GM19328 (cell line): ENCODE results near the gene PTPRG.

Experiments used
- ATAC-seq: cut with Tn5 transposase; IDR thresholded peaks from one replicate; pipeline ENCODE4 v1.9.1; 2021; ENCODE audit warnings: mild to moderate bottlenecking, moderate library complexity; ENCODE audit not compliant: unreplicated experiment

Gene PTPRG

DNA sequence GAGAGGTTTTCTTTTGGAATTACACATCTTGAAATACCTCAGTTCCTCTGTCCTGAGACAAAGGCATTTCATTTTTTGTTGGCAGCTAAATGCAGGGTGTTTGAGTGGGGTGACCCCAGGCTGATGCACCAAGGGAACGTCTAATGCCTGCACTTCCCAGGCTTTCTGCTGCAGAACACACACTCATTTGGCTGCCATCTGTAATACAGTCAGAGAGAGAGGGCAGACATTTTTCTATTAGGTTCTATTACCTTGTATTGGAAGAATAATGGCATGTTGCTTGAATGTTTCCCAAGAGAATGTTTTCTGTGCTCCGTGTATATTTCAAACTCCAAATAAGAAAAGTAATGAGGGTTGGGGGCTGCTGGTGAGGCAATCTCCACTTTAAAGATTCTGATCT, 87.1 kb downstream of the PTPRG start:
- ATAC-seq, result no peak

DNA sequence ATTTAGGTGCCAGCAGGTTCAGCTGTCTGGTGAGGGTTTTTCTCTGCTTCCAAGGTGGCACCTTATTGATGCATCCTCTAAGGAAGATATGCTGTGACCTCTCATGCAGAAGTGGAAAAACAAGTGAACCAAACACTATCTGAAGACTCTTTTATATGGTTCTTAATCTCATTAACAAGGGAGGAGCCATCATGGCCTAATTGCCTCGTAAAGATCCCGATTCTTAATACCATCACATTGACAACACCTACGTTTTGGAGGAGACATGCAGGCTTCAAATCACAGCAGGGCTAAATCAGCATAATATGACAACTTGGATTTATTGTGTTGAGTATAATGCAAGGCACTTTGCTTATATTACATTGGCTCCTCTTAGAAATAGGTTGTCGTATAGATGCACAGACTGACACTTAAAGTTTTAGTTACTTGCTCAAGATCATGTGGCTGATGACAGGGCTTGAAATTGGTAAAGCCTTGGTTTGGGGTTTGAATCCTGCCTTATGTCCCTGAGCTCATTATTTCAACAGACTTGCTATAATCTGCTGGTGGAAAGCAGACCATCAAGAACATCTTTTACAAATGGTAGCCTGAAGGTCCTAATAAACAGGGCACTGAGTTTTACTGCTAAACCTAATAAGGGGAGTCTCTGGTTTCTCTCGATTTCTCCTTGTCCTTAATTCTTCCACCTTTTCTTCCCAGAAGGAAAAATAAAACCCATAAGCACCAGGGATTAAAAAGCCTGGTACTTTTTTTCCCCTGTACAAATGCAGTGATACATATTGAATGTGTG, 88.2 kb downstream of the PTPRG start:
- ATAC-seq, result no peak

DNA sequence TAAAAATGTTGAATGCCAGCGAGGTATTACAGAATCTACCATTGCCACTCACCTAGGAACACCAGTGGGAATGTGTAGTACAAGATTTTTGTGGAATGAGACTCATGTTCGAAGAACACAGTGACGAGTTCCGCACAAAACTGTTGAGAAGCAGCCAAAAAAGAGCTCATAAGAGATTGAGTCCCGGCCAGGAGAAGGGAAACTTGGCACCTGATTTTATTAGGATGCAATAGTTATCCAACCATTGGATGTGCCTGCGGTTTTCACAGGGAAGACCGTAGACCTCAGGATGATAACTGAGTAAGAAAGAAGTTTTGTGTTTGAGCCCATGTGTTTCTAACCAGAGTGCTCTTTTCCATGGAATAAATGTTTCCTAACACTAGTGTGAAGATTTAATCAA, 88.9 kb downstream of the PTPRG start:
- ATAC-seq, result no peak

DNA sequence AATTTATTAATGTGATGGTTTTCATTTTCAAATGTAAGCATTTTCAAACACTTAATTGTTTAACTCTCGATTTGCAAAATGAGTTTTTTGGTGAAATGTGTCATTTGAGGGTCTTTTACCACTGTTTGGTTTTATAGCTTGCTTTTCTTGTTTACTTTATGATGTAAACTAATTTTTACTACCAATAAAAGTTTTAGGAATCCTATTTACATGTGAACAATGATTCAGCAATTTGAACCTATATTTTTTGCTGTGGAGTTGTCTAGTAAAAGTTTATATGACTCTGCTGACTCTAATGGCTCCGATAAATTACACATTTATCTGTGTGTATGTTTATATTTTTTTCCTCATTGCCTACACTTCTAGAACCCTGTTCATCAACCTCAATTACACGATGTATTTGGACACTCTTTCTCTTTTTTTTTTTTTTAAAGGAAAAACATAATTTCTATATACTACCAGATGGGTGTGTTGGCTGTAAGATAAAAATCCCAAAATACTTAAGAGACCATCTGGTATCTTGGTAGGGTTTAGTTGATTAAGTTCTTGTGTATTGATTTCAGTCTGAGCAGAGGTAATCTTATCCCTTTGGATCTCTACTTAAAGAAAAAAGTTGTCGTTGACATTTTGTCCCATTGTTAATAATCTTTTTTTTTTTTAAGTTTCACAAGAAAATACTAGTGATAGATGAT, 89.5 kb downstream of the PTPRG start:
- ATAC-seq, result no peak

DNA sequence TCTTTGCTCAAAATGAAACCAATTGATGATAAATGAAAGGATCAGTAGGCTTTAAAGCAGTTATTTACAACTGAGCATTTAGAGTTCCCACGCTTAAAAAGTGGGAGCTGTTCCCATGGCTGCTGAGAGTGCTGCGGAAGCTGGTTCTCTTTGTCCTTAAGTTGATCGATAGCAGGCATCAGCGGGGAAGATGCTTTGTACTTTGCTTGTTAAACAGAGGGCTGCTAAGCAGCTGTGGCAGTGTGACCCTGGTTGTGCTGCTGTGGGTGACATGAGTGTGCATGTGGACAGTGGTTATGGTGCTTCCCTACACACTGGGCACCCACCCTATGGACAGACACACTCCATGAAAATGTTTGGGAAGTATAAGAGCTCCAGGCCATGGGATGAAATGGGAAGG, 96.3 kb downstream of the PTPRG start:
- ATAC-seq, result no peak

DNA sequence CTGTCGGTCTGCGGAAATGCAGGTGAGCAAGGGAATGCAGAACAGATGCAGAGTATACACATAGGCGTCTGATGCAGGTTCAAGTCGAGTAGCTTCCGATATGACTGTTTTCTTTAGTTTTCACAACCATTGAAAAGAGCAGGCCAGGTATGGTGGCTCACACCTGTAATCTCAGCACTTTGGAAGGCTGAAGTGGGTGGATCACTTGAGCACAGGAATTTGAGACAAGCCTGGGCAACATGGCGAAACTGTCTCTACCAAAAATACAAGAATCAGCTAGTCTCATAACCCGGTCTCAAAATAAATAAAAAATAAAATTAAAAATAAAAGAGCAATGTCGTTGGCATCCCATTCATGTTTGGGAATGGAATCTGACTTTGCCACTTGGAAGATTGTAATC, 101.5 kb downstream of the PTPRG start:
- ATAC-seq, result no peak

DNA sequence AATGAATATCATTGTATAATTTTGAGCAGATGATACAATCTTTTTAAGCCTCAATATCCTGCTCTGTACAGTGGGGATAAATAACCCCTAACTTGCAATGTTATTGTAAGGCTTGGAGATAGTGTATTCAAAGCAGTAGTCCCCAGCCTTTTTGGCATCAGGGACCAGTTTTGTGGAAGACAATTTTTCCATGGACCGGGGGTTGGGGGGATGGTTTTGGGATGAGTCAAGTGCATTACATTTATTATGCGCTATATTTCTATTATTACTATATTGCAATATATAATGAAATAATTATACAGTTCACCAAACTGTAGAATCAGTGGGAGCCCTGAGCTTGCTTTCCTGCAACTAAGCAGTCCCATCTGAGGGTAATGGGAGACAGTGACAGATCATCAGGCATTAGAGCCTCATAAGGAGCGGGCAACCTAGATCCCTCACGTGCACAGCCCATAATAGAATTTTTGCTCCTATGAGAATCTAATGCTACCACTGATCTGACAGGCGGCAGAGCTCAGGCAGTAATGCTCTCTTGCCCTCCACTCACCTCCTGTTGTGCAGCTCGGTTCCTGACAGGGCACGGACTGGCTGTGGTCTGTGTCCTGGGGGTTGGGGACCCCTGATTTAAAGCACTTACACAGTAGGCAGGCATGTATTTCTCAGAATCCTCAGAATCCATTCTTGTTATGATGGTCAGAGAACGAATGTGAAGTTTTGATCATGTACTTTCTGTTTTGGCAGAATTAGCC, 102.2 kb downstream of the PTPRG start:
- ATAC-seq, result no peak

DNA sequence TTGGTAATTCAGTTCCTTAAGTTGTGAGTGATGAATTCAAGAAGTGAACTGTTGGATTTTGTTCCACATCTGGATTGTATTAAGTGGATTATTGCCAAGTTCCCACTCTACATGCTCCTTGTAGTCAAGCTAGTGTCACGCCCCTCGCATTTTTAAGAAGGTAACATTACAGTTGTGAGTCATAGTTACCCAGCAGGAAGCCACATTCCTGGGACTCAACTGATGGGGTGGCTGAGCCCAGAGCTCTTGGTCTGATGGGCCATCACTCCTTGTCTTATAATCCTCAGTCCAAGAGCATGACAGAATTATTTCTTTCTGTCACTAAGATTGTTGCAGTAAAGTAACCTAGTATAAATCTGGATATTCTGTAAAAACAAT, 102.7 kb downstream of the PTPRG start:
- no peak for ATAC-seq

DNA sequence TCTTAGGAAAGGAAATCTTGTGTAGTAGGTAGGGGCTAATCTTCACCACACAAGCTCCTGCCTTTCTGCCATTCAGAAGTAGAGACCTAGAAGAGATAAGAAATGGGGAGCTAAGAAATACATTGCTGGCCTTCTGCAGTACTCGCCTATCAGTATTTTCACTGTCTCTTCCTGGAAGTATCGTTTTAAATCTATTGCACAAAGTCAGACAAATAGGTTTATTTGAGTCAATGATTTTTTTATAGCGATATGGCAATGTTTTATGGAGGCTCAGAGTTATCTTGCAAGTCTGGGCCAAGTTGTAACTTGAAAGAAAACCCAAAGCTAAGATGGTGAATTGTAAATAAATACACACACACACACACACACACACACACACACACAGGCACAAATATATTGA, 103.8 kb downstream of the PTPRG start:
- no peak for ATAC-seq

DNA sequence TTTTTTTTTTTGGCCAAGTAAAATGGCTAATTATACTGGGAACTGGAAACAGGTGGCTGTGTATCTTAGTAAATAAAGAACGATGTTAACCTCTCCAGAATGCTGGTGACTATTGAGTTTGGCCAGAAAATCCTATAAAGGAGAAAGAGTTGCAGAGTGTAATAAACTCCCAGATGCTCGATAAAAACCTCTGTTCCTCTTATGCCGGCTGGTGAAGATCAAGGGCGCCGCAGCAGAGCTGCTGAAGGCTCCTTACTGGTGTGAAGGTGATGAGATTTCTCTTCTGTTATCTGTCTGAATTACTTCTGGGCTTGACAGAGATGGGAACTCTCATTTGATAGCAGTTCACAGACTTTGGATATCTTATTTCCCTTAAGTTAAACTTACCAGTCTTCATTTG, 104.6 kb downstream of the PTPRG start:
- ATAC-seq, result no peak

DNA sequence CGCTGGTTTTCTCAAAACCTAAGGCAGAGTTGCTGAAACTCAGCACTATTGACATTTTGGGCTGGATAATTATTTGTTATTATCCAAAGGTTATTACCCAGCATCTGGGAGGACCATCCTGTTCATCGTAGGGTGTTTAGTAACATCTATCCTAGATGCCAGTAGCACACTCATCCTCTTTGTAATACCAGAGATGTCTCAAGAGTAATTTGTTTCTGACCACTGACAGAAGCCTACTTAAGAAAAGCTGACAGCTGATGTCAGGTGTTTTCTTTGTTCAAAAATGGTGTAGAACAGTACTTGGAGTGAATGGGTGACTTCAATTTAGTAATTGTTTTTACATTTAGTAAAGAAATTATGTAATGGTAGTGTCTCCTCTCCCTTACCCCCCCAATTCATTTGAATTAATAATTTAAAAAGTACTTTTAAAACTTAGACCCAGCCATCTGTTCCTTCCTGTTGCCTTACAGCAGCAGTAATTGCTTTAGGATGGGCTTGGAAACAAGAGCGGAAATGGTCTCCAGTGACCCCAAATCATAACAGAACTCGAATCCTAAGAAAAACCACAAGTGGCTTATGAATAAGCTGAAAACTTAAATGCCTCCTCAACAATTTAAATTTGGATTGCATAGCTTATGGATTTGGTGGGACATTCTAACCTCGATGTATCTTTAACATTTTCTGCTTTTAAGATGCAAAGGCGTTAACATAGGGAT, 105.4 kb downstream of the PTPRG start:
- ATAC-seq, result no peak

DNA sequence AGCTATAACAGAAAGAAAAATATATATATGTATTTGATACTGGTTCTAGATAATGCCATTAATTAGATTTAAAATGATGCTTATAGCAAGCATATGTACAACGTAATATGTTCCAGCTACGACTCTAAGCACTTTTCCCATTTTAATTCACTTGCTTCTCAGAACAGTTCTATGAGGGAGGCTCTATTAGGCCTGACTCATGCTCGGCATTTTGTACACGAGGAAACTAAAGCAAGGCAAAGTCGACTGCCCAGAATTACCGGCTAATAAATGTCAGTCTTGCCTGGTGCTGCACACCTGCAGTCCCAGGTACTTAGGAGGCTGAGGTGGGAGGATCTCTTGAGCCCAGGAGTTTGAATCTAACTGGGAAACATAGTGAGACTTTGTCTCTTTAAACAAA, 106.0 kb downstream of the PTPRG start:
- no peak for ATAC-seq

DNA sequence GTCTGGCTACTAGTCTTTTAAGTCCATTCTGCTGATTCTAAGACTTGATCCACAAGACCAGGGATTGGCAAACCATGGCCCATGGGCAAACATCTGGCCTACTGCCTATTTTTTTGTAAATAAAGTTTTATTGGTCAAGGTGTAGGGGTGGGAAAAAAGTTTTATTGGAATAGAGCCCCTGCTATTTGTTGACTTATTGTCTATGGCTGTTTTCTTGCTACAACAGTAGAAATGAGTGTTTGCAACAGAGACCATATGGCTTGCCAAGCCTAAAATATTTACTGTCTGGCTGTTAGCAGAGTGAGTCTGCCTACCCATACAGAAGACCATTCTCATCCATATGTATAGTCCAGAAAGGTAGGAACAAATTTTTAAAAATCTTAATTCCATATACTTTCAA, 106.4 kb downstream of the PTPRG start:
- ATAC-seq, result no peak

DNA sequence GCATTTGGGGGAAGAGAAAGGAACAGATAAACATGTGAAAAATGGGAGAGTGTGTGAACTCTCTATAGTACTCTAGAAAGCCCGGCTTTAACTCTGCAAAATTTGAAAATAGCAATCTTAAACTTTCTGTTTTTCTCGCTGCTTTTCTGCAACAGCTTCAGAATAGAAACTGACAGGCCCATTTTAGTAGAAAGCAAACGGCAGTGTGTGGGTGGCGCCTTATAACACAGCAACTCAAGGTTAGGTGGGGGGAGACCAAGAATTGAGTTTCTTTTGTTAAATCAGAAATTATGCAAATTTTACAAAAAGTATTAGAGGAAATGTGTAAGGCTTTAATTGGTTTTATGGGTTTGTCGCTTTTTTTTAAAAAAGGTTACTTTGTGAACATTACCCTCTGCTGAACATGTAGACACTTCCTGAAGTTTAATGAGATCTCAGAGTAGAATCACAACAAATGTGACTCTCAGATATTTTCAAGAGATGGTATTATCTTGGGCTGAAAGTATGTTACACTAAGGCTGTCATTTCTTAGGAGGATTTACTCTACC, 107.0 kb downstream of the PTPRG start:
- ATAC-seq, result peak; percentile 48

DNA sequence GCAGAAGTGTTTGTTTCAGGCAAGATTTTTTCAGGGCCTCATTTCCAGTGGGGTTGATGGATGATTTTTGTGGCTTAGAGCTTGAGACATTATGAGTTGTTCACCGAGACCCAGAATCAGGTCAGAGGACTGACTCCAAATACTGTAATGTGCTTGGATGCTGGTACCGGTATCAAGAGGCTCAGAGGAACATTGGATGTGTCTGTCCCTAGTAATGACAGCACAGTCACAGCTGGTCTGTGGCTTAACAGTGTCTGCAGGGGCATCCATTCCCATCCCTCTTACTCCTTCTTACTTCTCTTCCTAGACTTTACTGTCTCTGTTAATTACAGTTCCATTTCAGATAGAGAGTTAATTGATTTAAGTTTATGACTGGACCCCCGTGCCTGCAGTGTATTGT, 107.8 kb downstream of the PTPRG start:
- ATAC-seq, result no peak

DNA sequence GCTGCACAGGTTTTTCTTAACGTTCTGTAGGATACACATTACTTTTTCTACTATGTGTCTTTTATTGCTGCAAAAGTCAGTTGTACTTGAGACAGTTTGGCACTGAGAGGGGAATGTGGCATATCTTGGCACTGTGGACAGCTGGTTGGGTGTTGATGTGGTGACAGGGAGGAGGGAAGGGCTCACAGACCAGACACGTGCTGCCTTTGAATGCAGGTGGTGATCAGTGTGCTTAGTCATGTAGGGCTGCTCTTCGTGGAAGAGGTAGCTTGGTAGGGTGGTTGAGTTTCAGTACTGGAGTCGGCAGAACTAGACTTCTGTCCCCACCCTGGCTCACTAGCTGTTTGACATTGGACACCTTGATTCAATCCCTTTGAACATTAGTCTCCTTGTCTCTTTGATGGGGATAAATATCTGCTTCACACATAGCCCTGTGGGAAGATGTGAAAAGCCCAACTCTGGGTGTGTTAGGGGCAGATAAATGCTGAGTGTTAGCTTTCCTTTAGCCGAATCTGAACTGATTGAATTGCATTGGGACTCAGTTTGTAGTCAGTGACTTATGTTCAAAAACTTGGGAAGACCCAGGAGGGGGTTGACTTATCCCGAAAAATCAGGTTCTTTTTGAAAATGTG, 108.4 kb downstream of the PTPRG start:
- ATAC-seq, result no peak

DNA sequence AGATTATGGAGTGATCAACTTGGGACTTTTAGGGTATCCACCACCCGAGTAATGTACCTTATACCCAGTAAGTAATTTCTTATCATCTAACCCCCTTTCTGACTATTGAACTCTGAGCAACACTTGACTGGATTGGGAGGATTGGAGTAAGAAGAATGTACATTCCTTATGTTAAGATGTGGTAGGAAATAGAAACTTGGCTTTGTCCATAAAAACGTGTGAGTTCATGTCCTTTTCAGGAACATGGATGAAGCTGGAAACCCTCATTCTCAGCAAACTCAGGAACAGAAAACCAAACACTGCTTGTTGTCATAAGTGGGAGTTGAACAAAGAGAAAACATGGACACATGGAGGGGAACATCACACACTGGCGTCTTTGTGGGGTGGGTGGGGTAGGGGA, 112.3 kb downstream of the PTPRG start:
- no peak for ATAC-seq

DNA sequence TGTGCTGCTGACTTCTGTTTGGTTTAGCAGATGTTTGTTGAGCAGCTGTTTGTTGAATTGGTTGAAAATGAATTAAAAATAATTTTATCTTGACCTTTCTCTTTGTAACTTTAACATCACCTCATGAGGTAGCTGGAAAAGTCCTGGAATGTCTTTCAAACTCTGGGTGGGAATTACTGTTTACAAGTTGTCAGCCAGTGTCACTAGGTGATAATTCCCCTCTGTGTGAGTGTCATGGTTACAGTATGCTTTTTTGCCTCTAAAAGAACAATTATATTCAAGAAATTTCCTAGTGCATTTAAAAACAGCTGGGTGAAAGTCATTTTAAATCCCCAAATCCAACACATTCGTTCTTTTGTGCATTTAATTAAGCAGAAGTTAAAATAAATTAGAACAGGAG, 113.2 kb downstream of the PTPRG start:
- no peak for ATAC-seq

DNA sequence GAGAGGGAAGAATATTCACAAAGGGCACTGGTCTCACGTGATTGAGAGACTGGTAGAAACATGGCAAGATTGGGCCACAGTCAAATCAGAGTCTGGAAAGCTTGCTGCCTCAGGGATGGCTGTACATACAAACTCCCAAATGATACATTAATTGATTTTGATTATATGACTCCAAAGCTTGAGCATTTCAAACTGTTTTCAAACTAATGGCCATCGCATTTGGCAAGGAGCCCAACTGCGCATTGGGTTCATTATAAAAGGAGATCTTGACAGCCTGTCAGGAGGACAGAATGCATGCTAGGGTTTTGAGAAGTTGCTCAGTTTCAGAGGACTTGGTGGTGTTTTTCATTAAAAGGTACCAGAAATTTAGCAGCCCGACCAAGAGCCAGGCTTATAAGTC, 117.7 kb downstream of the PTPRG start:
- ATAC-seq, result no peak

DNA sequence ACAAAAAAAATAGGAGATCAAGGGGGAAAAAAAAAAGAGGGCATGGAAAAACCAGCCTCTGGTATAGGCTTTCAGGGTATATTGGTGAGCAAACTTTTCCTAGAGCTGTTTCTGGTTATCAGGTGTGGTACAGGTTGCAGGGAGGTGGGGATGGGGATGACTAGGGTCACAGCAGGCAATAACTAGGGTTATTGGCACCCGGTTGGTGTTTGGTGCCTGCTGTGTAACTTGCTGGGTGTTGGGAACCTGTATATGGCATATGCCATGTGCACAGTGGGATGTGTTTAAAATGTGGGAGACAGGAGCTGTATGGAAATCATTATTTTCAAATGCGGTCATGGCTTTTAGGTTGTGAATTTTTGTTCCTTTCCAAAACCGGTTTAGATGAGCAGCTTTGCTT, 119.2 kb downstream of the PTPRG start:
- ATAC-seq, result no peak

DNA sequence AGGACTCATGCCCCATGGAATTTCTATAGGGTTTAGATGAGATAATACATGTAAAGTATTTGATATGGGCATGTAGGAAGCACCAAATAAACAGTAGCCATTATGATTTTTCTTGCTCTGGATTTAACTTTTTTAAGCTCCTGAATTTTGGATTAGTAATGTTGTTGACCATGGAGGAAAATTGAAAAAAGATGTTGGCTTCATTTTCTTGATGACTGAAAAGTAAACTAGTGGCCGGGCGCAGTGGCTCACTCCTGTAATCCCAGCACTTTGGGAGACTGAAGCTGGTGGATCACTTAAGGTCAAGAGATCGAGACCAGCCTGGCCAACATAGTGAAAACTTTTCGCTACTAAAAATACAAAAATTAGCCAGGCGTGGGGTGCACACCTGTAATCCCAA, 120.3 kb downstream of the PTPRG start:
- no peak for ATAC-seq
